Astrocyte of the cerebellum (primary cell): ENCODE results near the gene CTCF.

Source experiments
- DNase-seq: peaks from one replicate; pipeline ENCODE4 v3.0.0-alpha.2; 2011; ENCODE audit warnings: low read depth
- H3K4me3 ChIP-seq: 2 replicates; pipeline ENCODE4 v1.5.1; 2011; ENCODE audit warnings: mild to moderate bottlenecking, low read depth, low read length, moderate library complexity
- CTCF ChIP-seq: IDR thresholded peaks from 2 replicates; pipeline ENCODE4 v1.5.1; 2012; ENCODE audit warnings: low read length, low read depth, moderate library complexity, mild to moderate bottlenecking; ENCODE audit errors: missing control alignments
- in situ Hi-C: cut with HindIII; loops from 2 replicates; pipeline ENCODE4 v1.10.0; 2017; ENCODE audit warnings: low sequenced_read_pairs

The CTCF gene

GRCh38 chr16:67535201-67535600 is 27.1 kb upstream of the CTCF start:
- TF ChIP-seq CTCF = no peak
- in situ Hi-C loops = no loop called here
- DNase-seq = no peak
- H3K4me3 ChIP-seq = no peak overlapping the region

GRCh38 chr16:67537270-67537635 is 25.1 kb upstream of the CTCF start:
- in situ Hi-C loops = no loop called here
- H3K4me3 ChIP-seq = peak overlapping the region; percentile 64
- no peak for TF ChIP-seq CTCF
- DNase-seq = no peak

GRCh38 chr16:67537636-67538591 is 24.4 kb upstream of the CTCF start:
- no peak for DNase-seq
- H3K4me3 ChIP-seq = peak overlapping the region; percentile 64
- in situ Hi-C loops = no loop called here
- no peak for TF ChIP-seq CTCF

- peak overlapping the region; percentile 64 for H3K4me3 ChIP-seq
- no peak for DNase-seq
- in situ Hi-C loops = no loop called here
- TF ChIP-seq CTCF = no peak
These were observed 23.6 kb upstream of the CTCF start for GRCh38 chr16:67538666-67539101.

- no peak for DNase-seq
- no peak overlapping the region for H3K4me3 ChIP-seq
- TF ChIP-seq CTCF = no peak
- in situ Hi-C loops = no loop called here
These were observed 23.1 kb upstream of the CTCF start for GRCh38 chr16:67539271-67539670.

- DNase-seq = no peak
- in situ Hi-C loops = no loop called here
- no peak overlapping the region for H3K4me3 ChIP-seq
These were observed 22.4 kb upstream of the CTCF start for GRCh38 chr16:67539691-67540635.

More at GRCh38 chr16:67539691-67540635, 22.4 kb upstream of the CTCF start:
- no peak for TF ChIP-seq CTCF
